ENCODE measurements around the gene MRI1.
A peak's percentile ranks its signal among the peaks of the same experiment; 100 is the strongest.
"Not testable (repeated sequence)": the region's sequence is repeated elsewhere in the genome, so short reads cannot be mapped to it uniquely, and the experiment has no call there.

Gene MRI1

DNA sequence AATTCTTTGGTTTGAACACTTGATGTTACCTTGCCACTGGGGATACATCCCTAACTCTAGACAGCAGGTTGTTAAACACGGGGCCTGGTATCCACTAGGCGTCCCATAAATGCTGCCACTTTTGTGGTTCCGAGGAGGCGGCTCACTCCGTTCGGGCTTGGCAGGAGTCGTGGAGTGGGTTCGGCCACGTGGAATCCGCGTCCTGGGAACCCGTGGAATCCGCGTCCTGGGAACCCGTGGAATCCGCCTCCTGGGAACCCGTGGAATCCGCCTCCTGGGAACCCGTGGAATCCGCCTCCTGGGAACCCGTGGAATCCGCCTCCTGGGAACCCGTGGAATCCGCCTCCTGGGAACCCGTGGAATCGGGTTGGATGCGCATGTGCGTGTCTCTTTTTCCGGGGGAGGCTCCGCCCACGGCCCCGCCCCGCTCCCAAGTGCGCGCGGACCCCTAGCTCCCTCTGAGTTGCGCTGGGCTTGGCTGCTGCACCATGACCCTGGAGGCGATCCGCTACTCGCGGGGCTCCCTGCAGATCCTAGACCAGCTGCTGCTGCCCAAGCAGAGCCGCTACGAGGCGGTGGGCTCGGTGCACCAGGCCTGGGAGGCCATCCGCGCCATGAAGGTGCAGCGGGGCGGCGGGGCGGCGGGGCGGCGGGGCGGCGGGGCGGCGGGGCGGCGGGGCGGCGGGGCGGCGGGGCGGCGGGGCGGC, at the start of gene MRI1:
TSS of gene MRI1 (plus strand) at position 422 of the 707 bp plus-strand sequence. CDS start at position 489, 67 bp downstream.
- DNase-seq, result peak; percentile 66

DNA sequence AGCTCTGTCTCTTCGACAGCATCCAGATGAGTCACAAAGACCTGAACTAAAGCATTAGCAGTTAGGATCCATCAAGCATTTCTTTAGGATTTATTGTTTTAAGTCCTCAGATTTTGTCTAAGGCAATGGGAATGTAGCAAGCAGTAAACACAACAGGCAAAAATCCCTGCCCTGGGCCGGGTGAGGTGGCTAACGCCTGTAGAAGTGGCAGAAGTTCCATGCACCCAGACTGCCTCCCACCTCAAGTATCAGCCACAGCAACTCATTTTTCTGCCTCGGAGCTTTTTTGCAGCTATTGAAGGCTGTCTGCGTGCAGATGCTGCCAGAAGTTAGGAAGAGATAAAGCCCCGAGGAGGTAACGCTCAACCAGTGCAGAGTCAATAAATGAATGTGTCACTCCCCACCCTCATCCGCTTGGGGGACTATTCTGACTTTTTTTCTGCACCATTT, 47.1 kb upstream of the MRI1 start:
- no peak for DNase-seq

DNA sequence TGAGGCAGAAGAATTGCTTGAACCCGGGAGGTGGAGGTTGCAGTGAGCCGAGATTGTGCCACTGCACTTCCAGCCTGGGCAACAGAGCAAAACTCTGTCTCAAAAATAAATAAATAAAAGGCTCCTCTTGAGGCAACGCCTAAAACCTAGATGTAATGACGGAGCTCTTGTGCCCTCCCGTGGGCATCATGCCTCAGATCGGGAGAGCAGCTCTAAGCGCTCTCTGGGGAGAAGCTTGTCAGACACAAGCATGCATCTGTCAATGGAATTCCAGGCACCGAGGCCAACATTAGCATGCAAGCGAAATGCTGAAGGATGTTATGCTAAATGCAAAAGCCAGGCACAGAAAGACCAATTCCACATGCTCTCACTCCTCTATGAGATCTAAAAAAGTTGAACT, 45.6 kb upstream of the MRI1 start:
- DNase-seq, result no peak

DNA sequence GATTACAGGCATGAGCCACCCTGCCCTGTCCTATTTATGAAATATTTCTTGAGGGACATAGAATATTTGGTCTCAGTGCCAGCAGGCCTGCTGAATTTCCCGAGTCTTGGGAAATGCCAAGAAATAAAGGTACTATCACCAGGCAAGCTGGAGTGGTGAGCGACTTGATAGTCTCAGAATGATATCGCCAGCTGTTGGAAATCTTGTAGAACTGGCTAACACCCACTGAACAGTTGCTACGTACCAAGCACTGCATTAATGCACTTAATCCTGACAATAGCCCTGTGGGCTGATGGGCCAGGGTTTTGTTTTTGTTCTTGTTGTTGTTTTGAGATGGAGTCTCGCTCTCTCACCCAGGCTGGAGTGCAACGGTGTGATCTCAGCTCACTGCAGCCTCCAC, 42.2 kb upstream of the MRI1 start:
- DNase-seq, result no peak

DNA sequence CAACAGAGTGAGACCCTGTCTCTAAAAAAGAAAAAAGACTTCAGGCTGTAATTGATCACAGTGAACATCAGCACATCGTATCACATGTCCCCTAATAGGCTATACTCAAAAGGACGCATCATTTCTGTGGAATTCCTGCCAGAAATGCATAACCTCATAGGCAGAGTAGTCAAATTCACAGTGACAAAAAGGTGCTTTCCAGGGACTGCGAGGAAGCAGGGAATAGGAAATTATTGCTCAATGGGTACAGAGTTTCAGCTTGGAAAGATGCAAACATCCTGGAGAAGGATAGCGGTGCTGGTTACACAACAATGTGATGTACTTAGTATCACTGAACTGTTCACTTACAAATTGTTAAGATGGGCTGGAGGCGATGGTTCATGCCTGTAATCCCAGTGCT, 41.1 kb upstream of the MRI1 start:
- no peak for DNase-seq

DNA sequence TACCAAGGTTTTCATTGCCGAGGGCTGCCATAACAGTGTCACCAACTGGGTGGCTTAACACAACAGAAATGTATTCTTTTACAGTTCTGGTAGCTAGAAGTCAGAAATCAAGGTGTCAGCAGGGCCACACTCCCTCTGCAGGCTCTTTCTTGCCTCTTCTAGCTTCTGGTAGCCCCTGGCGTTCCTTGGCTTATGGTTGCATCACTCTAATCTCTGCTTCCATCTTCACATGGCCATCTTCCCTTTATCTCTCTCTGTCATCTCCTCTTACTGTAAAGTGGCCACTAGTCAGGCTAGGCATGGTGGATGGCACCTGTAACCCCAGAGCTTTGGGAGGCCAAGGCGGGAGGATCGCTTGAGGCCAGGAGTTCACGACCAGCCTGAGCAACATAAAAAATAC, 38.0 kb upstream of the MRI1 start:
- no peak for DNase-seq

DNA sequence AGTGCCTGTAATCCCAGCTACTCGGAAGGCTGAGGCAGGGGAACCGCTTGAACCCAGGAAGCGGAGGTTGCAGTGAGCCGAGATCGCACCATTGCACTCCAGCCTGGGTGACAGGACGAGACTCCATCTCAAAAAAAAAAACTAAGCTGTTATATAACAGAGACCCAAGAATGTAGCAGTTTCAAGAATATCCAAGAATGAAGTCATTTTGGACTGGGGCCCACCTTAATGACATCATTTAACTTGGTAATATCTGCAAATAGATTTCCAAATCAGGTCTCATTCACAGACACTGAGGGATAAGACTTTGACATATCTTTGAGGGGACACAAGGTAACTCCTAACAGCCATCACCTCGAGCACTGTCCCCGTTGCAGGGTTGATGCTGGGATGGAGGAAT, 36.5 kb upstream of the MRI1 start:
- no peak for DNase-seq

DNA sequence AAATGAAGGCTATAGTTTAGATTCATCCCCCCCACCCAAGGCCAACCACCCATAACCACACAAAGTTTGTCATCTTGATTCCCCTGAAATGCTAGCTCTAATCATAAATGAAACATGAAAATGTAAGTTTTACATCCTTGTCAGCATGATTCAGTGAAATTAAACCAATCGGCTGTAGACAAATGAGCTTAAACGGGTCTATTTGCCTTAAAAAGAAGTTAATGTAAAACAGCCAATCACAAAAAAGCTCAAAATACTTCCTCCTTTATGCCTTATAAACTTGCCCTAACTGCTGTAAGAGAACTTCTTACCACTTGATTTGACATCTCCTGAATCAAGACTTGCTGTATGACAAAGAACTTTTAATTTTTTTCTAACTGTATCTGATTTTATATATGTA, 34.5 kb upstream of the MRI1 start:
- DNase-seq, result no peak

DNA sequence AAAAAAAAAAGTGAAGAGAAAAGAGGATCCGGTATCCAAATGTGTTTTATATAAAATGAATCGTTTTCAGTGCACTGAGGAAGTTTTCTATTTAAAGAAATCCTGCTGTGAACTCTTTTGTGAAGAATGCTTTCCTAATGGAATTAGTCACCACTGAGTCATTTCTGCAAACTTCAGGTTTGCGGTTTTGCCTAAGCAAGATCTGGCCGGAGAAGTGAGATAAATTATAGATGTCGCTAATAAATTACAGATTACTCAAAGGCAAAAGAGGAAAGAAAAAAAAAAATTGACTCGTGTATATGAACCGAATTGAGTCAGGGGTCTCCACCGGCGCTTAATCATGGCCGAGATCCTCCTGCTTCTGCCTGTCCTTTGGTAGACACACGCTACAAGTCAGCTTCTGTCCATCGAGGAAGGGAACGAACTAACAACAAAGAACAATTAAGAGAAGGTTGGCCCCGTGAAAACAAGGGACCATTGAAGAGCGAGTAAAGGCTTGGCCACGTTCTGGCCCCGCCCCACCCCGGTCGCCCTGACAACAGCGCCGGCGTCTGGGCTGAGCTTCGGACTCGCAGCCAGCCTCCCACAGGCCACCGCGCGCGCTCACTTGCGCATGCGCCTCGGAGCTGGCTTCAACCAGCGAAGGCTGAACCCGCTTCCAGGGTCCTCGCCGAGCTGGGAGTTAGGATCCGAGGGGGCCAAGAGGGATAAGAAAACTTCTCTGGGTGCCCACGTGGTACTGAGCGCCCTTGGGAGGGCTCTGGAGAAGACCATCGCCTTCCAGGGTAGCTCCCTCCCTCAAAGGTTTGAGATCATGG, 33.0 kb upstream of the MRI1 start:
- peak; percentile 95 for DNase-seq

DNA sequence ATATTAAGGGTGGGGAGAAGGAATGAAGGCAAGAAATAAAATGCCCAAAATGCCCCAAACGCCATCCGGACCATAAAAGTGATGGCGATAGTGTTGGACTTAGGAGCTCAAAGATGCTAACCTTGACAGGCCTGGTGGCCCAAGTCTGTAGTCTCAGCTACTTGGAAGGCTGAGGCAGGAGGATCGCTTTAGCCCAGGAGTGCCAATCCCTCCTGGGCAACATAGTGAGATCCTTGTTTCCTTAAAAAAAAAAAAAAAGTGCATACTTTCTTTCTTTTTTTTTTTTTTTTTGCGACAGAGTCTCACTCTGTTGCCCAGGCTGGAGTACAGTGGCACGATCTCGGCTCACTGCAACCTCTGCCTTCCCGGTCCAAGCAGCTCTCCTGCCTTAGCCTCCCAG, 32.0 kb upstream of the MRI1 start:
- DNase-seq, result no peak

DNA sequence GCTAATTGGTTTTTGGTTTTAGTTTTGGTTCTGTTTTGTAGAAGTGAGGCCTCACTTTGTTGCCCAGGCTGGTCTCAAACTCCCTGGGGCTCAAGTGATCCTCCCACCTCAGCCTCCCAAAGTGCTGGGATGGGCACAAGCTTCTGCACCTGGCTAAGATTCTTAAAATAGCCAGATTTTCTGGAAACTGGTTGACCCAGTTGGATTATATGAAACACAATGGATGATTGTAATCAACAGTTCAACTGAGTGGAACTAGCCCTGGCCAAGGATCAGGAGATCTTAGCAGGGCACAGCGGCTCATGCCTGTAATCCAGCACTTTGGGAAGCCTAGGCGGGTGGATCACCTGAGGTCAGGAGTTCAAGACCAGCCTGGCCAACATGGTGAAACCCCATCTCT, 29.6 kb upstream of the MRI1 start:
- DNase-seq, result no peak

DNA sequence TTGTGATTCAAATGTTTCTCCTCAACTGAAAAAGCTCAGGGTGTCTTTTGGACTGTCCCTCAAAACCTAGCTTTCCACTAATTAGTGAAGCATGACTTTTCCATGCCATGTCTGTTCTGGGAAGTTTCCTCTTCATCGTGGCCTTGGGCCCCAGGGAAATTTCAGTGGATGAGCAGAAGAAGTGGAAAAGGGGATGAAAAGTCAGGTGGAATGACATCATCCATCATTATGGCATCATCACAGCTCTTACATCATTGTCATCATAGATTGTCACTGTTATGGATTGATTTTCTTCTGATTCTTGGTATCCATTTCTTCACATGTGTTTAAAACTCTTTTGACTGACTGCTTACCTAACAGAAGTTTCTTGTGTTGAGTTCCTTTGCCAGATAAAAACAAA, 26.2 kb upstream of the MRI1 start:
- no peak for DNase-seq

DNA sequence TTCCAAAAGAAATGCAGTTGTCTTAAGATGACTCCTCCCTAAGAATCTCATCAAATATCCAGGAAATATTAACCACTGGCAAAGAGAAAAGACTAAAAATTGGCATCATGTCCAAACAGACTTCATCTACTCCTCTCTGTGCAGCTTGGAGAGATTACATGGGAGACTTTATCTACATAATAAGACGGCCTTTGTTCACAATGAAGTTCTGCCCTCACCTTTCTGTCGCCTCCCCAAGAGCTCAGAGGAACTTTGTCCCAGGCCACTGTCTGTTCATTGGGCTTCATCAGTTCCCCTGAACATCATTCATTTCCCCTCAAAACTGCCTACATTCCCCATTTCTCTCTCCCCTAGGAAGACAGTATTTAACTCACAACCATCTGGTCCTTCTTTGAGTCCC, 22.4 kb upstream of the MRI1 start:
- no peak for DNase-seq

DNA sequence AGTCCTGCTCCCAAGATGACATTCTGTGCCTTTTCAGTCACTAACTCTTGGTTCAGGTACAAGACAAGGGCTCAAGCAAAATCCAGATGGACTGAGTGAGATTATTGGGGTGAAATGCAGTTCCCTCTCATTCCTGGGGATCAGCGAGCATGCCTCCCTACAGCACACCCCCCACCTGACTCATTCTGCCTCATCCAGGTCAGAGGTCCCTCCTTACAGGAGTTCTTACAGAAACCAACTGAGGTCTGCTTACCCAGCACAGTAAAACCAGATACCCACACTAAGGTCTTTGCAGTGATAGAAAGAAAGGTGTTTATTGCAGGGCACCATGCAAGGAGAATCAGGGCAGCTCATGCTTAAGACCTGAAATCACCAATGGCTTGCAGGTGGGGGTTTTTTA, 21.6 kb upstream of the MRI1 start:
- no peak for DNase-seq

DNA sequence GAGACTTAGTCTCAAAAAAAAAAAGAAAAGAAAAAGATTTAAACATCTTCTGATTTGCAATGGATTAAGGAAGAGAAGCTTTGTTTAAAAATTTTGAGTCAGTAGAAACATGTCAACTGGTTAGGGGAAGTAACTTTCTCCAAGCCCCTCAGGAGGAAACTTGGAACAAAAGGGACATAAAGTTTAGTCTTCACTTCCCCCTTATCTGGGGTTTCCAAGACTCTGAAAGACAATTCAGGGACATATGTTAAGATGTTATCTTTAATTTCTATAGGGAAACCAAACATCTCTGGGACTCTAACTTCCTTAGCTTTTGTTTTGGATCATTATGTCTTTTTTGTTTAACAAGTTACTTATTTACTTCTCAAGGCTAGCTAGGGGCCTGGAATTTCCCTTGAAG, 20.1 kb upstream of the MRI1 start:
- DNase-seq, result no peak

DNA sequence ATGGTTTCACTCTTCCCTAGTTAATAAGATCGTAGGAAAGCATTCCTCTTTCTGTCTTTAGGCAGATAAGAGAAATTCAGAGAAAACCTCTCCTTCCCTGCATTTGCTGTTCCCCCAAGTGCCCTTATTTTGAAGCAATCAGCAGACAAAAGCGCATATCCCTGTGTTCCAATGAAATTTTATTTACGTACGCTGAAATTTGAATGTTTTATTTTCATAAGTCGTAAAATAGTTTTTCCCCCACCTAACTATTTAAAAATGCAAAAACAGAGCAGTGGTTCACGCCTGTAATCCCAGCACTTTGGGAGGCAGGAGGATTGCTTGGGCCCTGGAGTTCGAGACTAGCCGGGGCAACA, 17.2 kb upstream of the MRI1 start:
- no peak for DNase-seq

DNA sequence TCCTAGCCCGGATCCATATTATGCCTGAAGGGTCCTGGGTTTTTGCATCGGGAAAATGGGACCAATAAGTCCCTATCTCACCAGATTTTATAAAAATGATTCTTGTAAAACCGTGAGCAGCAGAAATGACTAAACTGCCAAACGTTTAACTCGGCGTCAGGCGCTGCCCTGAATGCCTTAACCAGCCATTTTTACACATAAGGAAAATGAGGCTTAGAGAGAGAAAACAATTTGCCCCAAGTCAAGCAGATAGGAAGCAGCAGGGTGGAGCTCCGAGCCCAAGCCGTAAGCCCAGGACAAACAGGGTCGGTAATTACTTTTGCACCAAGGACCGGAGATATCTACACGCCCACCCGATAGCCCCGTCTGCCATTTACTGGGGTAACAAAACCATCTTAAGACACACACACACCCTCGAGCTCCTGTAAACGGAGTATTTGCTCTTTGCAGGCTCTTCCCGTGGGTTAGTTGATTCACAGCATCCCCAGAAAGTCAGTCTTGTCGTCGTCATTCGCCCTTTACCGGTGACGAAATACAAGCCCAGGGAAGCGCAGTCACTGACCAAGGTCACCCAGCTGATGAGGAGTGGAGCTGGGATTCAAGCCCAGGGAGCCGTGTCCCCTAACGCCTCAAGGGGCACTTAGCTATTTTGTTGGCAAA, 16.0 kb upstream of the MRI1 start:
- no peak for DNase-seq

DNA sequence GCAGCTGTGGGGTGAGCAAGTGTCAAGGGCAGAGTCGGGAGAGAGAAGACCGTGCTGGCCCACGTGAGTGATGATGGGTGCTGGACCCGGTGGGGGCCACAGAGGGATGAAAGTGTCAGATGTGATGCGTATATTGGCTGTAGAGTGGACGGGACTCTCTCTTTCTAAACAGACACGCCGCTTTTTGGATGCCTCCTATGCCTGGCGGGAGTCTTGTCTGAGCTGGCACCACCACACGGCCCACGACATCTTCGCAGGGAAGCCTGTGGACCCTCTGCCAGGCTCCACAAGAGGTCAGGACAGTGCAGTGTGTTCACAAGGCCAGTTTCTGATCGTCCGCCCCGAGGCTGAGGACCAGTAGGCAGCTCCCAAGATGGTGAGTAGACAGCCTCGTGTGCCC, 12.9 kb upstream of the MRI1 start:
- no peak for DNase-seq

DNA sequence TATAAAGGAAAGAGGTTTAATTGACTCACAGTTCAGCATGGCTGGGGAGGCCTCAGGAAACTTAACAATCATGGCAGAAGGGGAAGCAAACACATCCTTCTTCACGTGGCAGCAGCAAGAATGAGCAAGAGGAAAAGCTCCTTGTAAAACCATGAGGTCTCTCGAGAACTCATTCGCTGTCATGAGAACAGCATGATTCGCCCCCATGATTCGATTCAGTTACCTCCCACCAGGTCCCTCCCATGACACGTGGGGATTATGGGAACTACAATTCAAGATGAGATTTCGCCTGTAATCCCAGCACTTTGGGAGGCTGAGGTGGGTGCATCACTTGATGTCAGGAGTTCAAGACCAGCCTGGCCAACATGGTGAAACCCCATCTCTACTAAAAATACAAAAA, 10.7 kb upstream of the MRI1 start:
- DNase-seq, result not testable (repeated sequence)

DNA sequence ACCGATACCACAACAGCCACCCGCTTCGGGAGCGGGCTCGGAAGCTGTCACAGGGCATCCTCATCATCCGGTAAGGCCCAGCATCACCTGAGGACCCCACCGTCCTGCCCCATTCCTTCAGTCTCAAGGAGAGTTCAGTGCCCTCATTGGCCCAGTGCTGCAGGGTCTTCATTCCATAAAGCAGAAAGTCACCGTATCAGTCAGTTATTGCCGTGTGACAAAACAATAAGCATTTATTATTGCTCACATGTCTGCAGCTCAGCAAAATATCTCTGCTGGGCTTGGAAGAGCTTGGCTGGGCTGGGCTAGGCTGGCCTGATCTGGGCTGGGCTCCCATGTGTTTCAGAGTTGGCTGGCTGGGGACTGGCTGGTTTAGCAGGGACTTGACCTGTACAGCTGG, 8.1 kb upstream of the MRI1 start:
- no peak for DNase-seq

DNA sequence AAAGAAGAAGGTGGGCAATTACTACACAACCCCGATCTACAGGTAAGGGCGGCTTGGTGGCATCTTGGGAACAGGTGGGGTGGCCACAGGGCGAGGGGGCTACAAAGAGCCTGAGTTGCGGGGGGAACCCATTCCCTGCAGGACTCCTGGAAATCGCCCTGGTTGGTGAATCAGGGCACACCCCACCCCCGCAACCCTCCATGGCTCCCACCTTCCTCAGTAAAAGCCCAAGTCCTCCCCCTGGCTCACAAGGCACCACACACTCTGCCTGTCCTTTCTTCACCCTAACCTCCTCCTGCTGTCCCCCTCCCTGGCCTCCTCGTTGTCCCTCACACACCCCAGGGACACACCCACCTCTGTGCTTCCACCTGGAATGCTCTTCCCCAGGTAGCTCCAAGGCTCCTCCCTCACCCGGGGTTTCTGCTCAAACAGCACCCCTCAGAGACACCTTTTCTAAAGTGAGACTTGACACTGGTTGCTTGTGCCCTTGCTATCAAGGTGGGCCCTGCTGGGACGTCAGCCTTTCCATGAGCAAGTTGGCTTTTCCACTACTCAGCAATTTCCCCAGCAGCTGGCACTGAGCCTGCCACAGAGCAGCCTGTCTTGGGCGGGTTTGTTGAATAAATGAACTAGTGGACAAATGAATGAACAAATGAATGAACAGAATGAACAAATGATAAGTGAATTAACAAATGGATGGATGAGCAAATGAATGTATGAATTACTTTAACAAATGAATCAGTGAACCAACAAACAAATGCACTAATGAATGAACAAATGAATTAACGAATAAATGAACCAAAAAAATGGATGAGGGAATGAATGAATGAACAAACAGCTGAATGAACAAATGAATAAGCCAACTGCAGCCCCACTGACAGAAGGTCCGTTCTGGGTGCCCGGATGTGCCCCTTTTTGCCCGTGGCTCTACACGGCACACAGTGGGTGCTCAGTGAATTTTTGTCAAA, 6.2 kb upstream of the MRI1 start:
- no peak for DNase-seq

DNA sequence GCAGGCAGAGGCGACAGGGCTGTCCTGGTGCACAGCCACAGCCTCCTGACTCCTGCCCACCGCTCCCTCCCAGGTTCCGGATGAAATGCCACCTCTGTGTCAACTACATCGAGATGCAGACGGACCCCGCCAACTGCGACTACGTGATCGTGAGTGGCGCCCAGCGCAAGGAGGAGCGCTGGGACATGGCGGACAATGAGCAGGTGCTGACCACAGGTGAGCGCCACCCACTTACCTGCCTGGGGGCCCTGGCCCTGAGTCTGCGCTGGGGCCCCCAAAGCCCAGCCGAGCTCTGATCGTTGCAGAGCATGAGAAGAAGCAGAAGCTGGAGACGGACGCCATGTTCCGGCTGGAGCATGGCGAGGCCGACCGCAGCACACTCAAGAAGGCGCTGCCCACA, 5.5 kb upstream of the MRI1 start:
- no peak for DNase-seq

DNA sequence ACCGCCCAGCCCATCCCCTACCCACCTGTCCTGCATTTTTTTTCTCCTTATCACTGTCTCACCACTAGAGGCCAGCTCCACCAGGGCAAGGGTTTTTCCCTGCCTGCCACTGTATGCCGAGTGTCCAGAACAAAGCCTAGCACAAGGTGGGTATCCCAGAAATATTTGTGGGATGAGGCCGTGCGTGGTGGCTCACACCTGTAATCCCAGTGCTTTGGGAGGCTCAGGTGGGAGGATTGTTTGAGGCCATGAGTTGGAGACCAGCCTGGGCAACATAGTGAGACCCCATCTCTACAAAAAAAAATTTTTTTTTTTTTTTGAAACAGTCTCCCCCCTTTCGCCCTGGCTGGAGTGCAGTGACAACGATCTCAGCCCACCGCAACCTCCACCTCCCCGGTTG, 2.9 kb upstream of the MRI1 start:
- DNase-seq, result no peak
